ENCODE results near the gene PACS2. TPM values are rescaled to one million over a fixed set of nuclear protein-coding genes. Genes with fewer than 3 reads are reported as not detected.
A peak's percentile ranks its signal among the peaks of the same experiment; 100 is the strongest.
"Not testable (repeated sequence)": the region's sequence is repeated elsewhere in the genome, so short reads cannot be mapped to it uniquely, and the experiment has no call there.

The PACS2 gene
- total RNA-seq, 3 donors from 2014 or later: 23.1 to 27.2 (median 24.8) TPM

GRCh38 chr14:105282098-105282725, 32.3 kb upstream of the PACS2 start:
- DNase-seq (no peak), ATAC-seq (no peak)
- Mint-ChIP-seq H3K4me3 (no peak overlapping the region), H3K36me3 (ENCODE audit: insufficient read depth) (peaks cover 3% of the 10 kb centered on the region), H3K9me3 (no peaks in the 10 kb centered on the region), H3K27me3 (ENCODE audit: low read depth) (no peaks in the 10 kb centered on the region), H3K4me1 (ENCODE audit: low read depth) (peaks cover 17% of the 10 kb centered on the region)

GRCh38 chr14:105283028-105283427, 31.5 kb upstream of the PACS2 start:
- Mint-ChIP-seq H3K4me3 (no peak overlapping the region), H3K9me3 (no peaks in the 10 kb centered on the region)

GRCh38 chr14:105283899-105284298, 30.6 kb upstream of the PACS2 start:
- no peak overlapping the region for H3K4me3 Mint-ChIP-seq
- no peak for DNase-seq
- ATAC-seq: no peak
- no peaks in the 10 kb centered on the region for H3K27me3 Mint-ChIP-seq (ENCODE audit: low read depth)
- no peaks in the 10 kb centered on the region for H3K9me3 Mint-ChIP-seq
- peaks cover 3% of the 10 kb centered on the region for H3K36me3 Mint-ChIP-seq (ENCODE audit: insufficient read depth)
- H3K4me1 Mint-ChIP-seq (ENCODE audit: low read depth): peaks cover 17% of the 10 kb centered on the region

More at GRCh38 chr14:105283028-105283427, 31.5 kb upstream of the PACS2 start:
- ATAC-seq (no peak), DNase-seq (no peak)
- peaks cover 3% of the 10 kb centered on the region for H3K36me3 Mint-ChIP-seq (ENCODE audit: insufficient read depth)
- H3K4me1 Mint-ChIP-seq (ENCODE audit: low read depth): peaks cover 17% of the 10 kb centered on the region
- H3K27me3 Mint-ChIP-seq (ENCODE audit: low read depth): no peaks in the 10 kb centered on the region

- H3K27me3 Mint-ChIP-seq (ENCODE audit: low read depth): no peaks in the 10 kb centered on the region
- ATAC-seq: no peak
- peaks cover 17% of the 10 kb centered on the region for H3K4me1 Mint-ChIP-seq (ENCODE audit: low read depth)
- no peak for DNase-seq
- H3K4me3 Mint-ChIP-seq: no peak overlapping the region
- H3K9me3 Mint-ChIP-seq: no peaks in the 10 kb centered on the region
- peaks cover 3% of the 10 kb centered on the region for H3K36me3 Mint-ChIP-seq (ENCODE audit: insufficient read depth)
Measured at GRCh38 chr14:105285174-105285573, 29.4 kb upstream of the PACS2 start.

- DNase-seq (no peak), ATAC-seq (no peak)
- Mint-ChIP-seq H3K4me3 (no peak overlapping the region), H3K9me3 (no peaks in the 10 kb centered on the region), H3K27me3 (ENCODE audit: low read depth) (no peaks in the 10 kb centered on the region), H3K36me3 (ENCODE audit: insufficient read depth) (peaks cover 3% of the 10 kb centered on the region), H3K4me1 (ENCODE audit: low read depth) (peaks cover 24% of the 10 kb centered on the region)
Measured at GRCh38 chr14:105286759-105287144, 27.8 kb upstream of the PACS2 start.

- H3K36me3 Mint-ChIP-seq (ENCODE audit: insufficient read depth): peaks cover 3% of the 10 kb centered on the region
- no peak overlapping the region for H3K4me3 Mint-ChIP-seq
- H3K4me1 Mint-ChIP-seq (ENCODE audit: low read depth): peaks cover 23% of the 10 kb centered on the region
- DNase-seq: no peak
- ATAC-seq: no peak
- no peaks in the 10 kb centered on the region for H3K27me3 Mint-ChIP-seq (ENCODE audit: low read depth)
- no peaks in the 10 kb centered on the region for H3K9me3 Mint-ChIP-seq
Measured at GRCh38 chr14:105287249-105288102, 27.1 kb upstream of the PACS2 start.

- DNase-seq; ATAC-seq; H3K9me3 Mint-ChIP-seq; H3K36me3 Mint-ChIP-seq (ENCODE audit: insufficient read depth); H3K27me3 Mint-ChIP-seq (ENCODE audit: low read depth); H3K4me3 Mint-ChIP-seq: not testable (repeated sequence)
- H3K4me1 Mint-ChIP-seq (ENCODE audit: low read depth): peaks cover 31% of the 10 kb centered on the region
Measured at GRCh38 chr14:105288936-105289335, 25.6 kb upstream of the PACS2 start.

- ATAC-seq (no peak), DNase-seq (no peak)
- H3K9me3 Mint-ChIP-seq: no peaks in the 10 kb centered on the region
- peaks cover 2% of the 10 kb centered on the region for H3K36me3 Mint-ChIP-seq (ENCODE audit: insufficient read depth)
- no peak overlapping the region for H3K4me3 Mint-ChIP-seq
- H3K27me3 Mint-ChIP-seq (ENCODE audit: low read depth): no peaks in the 10 kb centered on the region
- H3K4me1 Mint-ChIP-seq (ENCODE audit: low read depth): peaks cover 35% of the 10 kb centered on the region
Measured at GRCh38 chr14:105290621-105291346, 23.8 kb upstream of the PACS2 start.

GRCh38 chr14:105292826-105293711, 21.5 kb upstream of the PACS2 start:
- H3K4me1 Mint-ChIP-seq (ENCODE audit: low read depth): peaks cover 37% of the 10 kb centered on the region
- no peak for DNase-seq
- H3K9me3 Mint-ChIP-seq: no peaks in the 10 kb centered on the region
- peak overlapping the region; percentile 50 for H3K4me3 Mint-ChIP-seq
- peak; percentile 25 to 49 for ATAC-seq
- no peaks in the 10 kb centered on the region for H3K27me3 Mint-ChIP-seq (ENCODE audit: low read depth)
- H3K36me3 Mint-ChIP-seq (ENCODE audit: insufficient read depth): peaks cover 2% of the 10 kb centered on the region

GRCh38 chr14:105294142-105294597, 20.4 kb upstream of the PACS2 start:
- peaks cover 42% of the 10 kb centered on the region for H3K4me1 Mint-ChIP-seq (ENCODE audit: low read depth)
- peak overlapping the region; percentile 50 for H3K4me3 Mint-ChIP-seq
- H3K9me3 Mint-ChIP-seq: no peaks in the 10 kb centered on the region
- H3K27me3 Mint-ChIP-seq (ENCODE audit: low read depth): no peaks in the 10 kb centered on the region
- peaks cover 2% of the 10 kb centered on the region for H3K36me3 Mint-ChIP-seq (ENCODE audit: insufficient read depth)
- DNase-seq: peak; percentile 38
- ATAC-seq: peak; percentile 89 to 91

- H3K9me3 Mint-ChIP-seq; ATAC-seq; H3K36me3 Mint-ChIP-seq (ENCODE audit: insufficient read depth); H3K27me3 Mint-ChIP-seq (ENCODE audit: low read depth); H3K4me3 Mint-ChIP-seq; DNase-seq: not testable (repeated sequence)
- peaks cover 41% of the 10 kb centered on the region for H3K4me1 Mint-ChIP-seq (ENCODE audit: low read depth)
Measured at GRCh38 chr14:105297311-105297710, 17.2 kb upstream of the PACS2 start.

GRCh38 chr14:105299654-105300541, 14.7 kb upstream of the PACS2 start:
- peak; percentile 22 to 24 for ATAC-seq
- Mint-ChIP-seq H3K27me3 (ENCODE audit: low read depth) (no peaks in the 10 kb centered on the region), H3K4me1 (ENCODE audit: low read depth) (peaks cover 23% of the 10 kb centered on the region), H3K4me3 (peak overlapping the region; percentile 82), H3K9me3 (no peaks in the 10 kb centered on the region), H3K36me3 (ENCODE audit: insufficient read depth) (no peaks in the 10 kb centered on the region)
- no peak for DNase-seq

GRCh38 chr14:105300542-105301102, 13.9 kb upstream of the PACS2 start, which contains the start of gene BRF1:
TSS of gene BRF1 (minus strand) at chr14:105301001. CDS start at chr14:105300629, 372 bp downstream.
- no peaks in the 10 kb centered on the region for H3K9me3 Mint-ChIP-seq
- ATAC-seq: peak; percentile 94 to 95
- H3K4me1 Mint-ChIP-seq (ENCODE audit: low read depth): peaks cover 30% of the 10 kb centered on the region

More at GRCh38 chr14:105300542-105301102, 13.9 kb upstream of the PACS2 start, which contains the start of gene BRF1:
- peak; percentile 96 for DNase-seq
- H3K27me3 Mint-ChIP-seq (ENCODE audit: low read depth): no peaks in the 10 kb centered on the region
- no peaks in the 10 kb centered on the region for H3K36me3 Mint-ChIP-seq (ENCODE audit: insufficient read depth)
- peak within 1 kb of the TSS; percentile 84 for H3K4me3 Mint-ChIP-seq

Measured in activated T-cell treated with anti-CD3 and anti-CD28 coated beads, Interleukin-2, amount 50 U/mL, for 4 hours (primary cell).